Measurements from ENCODE around the gene STING1. TPM values are rescaled to one million over a fixed set of nuclear protein-coding genes. Genes with fewer than 3 reads are reported as not detected.

The STING1 gene
- total and polyA plus RNA-seq, 5 donors from 2014 or later: 131 to 295 (median 170) TPM

- peaks cover 0 to 62% (median 34%) of the 10 kb centered on the region in 4 donors for H3K4me1 Mint-ChIP-seq
- no peaks in the 10 kb centered on the region for H3K27me3 Mint-ChIP-seq
- H3K36me3 Mint-ChIP-seq: no peaks in the 10 kb centered on the region
- DNase-seq: no peak
- no peak for ATAC-seq (ENCODE audit: low read depth in 2 of 2)
- no peak overlapping the region for H3K27ac ChIP-seq (ENCODE audit: insufficient read depth, low read length, poor library complexity, severe bottlenecking)
- H3K27ac Mint-ChIP-seq: peak overlapping the region; percentile 34 to 97 (median 76)
- no peak overlapping the region for H3K4me3 ChIP-seq (ENCODE audit: low read depth, low read length)
- H3K9me3 Mint-ChIP-seq: no peaks in the 10 kb centered on the region
- peak overlapping the region in 3 of 4 donors; percentile 21 to 71 (median 43) for H3K4me3 Mint-ChIP-seq
- H3K27me3 ChIP-seq (ENCODE audit: control insufficient read depth, insufficient read depth, low read length): no peaks in the 10 kb centered on the region
- H3K9me3 ChIP-seq (ENCODE audit: control insufficient read depth in 2 of 2, low read length in 2 of 2): no peaks in the 10 kb centered on the region
- H3K36me3 ChIP-seq (ENCODE audit: control insufficient read depth, insufficient read depth, low read length): no peaks in the 10 kb centered on the region
- H3K4me1 ChIP-seq (ENCODE audit: control insufficient read depth, insufficient read depth, low read length, poor library complexity, severe bottlenecking): peaks cover 39% of the 10 kb centered on the region
Observed at GRCh38 chr5:139460455-139460854, 22.1 kb downstream of the STING1 start.

- Mint-ChIP-seq H3K27me3 (no peaks in the 10 kb centered on the region), H3K4me1 (peaks cover 0 to 72% (median 35%) of the 10 kb centered on the region in 4 donors), H3K4me3 (peak overlapping the region; percentile 40 to 88 (median 72)), H3K9me3 (no peaks in the 10 kb centered on the region), H3K27ac (peak overlapping the region; percentile 91 to 98 (median 97)), H3K36me3 (no peaks in the 10 kb centered on the region)
- peak overlapping the region; percentile 43 for H3K4me3 ChIP-seq (ENCODE audit: low read depth, low read length)
- DNase-seq: peak in 1 of 3 donors; percentile 49
- no peaks in the 10 kb centered on the region for H3K9me3 ChIP-seq (ENCODE audit: control insufficient read depth in 2 of 2, low read length in 2 of 2)
- peak overlapping the region; percentile 87 for H3K27ac ChIP-seq (ENCODE audit: insufficient read depth, low read length, poor library complexity, severe bottlenecking)
- peaks cover 39% of the 10 kb centered on the region for H3K4me1 ChIP-seq (ENCODE audit: control insufficient read depth, insufficient read depth, low read length, poor library complexity, severe bottlenecking)
- H3K36me3 ChIP-seq (ENCODE audit: control insufficient read depth, insufficient read depth, low read length): no peaks in the 10 kb centered on the region
- no peak for ATAC-seq (ENCODE audit: low read depth in 2 of 2)
- no peaks in the 10 kb centered on the region for H3K27me3 ChIP-seq (ENCODE audit: control insufficient read depth, insufficient read depth, low read length)
Observed at GRCh38 chr5:139459451-139459934, 23.1 kb downstream of the STING1 start.

GRCh38 chr5:139458580-139459407 lies 23.8 kb downstream of the STING1 start:
- ATAC-seq (ENCODE audit: low read depth in 2 of 2) (peak; percentile 100), DNase-seq (peak; percentile 67 to 95 (median 85))
- Mint-ChIP-seq H3K27me3 (no peaks in the 10 kb centered on the region), H3K36me3 (no peaks in the 10 kb centered on the region), H3K27ac (peak overlapping the region; percentile 91 to 98 (median 97)), H3K4me3 (peak overlapping the region; percentile 33 to 88 (median 72)), H3K9me3 (no peaks in the 10 kb centered on the region), H3K4me1 (peaks cover 0 to 79% (median 33%) of the 10 kb centered on the region in 4 donors)
- no peaks in the 10 kb centered on the region for H3K27me3 ChIP-seq (ENCODE audit: control insufficient read depth, insufficient read depth, low read length)
- peaks cover 39% of the 10 kb centered on the region for H3K4me1 ChIP-seq (ENCODE audit: control insufficient read depth, insufficient read depth, low read length, poor library complexity, severe bottlenecking)
- H3K9me3 ChIP-seq (ENCODE audit: control insufficient read depth in 2 of 2, low read length in 2 of 2): no peaks in the 10 kb centered on the region
- no peaks in the 10 kb centered on the region for H3K36me3 ChIP-seq (ENCODE audit: control insufficient read depth, insufficient read depth, low read length)
- H3K27ac ChIP-seq (ENCODE audit: insufficient read depth, low read length, poor library complexity, severe bottlenecking): peak overlapping the region; percentile 87
- H3K4me3 ChIP-seq (ENCODE audit: low read depth, low read length): peak overlapping the region; percentile 43

GRCh38 chr5:139457653-139458306 lies 24.8 kb downstream of the STING1 start:
- Histone ChIP-seq H3K27me3 (ENCODE audit: control insufficient read depth, insufficient read depth, low read length) (no peaks in the 10 kb centered on the region), H3K27ac (ENCODE audit: insufficient read depth, low read length, poor library complexity, severe bottlenecking) (peak overlapping the region; percentile 87), H3K36me3 (ENCODE audit: control insufficient read depth, insufficient read depth, low read length) (no peaks in the 10 kb centered on the region), H3K4me1 (ENCODE audit: control insufficient read depth, insufficient read depth, low read length, poor library complexity, severe bottlenecking) (peaks cover 39% of the 10 kb centered on the region), H3K4me3 (ENCODE audit: low read depth, low read length) (no peak overlapping the region), H3K9me3 (ENCODE audit: control insufficient read depth in 2 of 2, low read length in 2 of 2) (no peaks in the 10 kb centered on the region)
- peaks cover 0 to 80% (median 33%) of the 10 kb centered on the region in 4 donors for H3K4me1 Mint-ChIP-seq
- no peak for ATAC-seq (ENCODE audit: low read depth in 2 of 2)
- H3K27me3 Mint-ChIP-seq: no peaks in the 10 kb centered on the region
- H3K27ac Mint-ChIP-seq: peak overlapping the region; percentile 80 to 97 (median 91)
- peak overlapping the region in 2 of 4 donors; percentile 22 to 38 for H3K4me3 Mint-ChIP-seq
- no peak for DNase-seq
- H3K9me3 Mint-ChIP-seq: no peaks in the 10 kb centered on the region
- H3K36me3 Mint-ChIP-seq: no peaks in the 10 kb centered on the region

GRCh38 chr5:139457241-139457640 lies 25.3 kb downstream of the STING1 start:
- no peaks in the 10 kb centered on the region for H3K27me3 Mint-ChIP-seq
- ATAC-seq (ENCODE audit: low read depth in 2 of 2) (no peak), DNase-seq (no peak)
- peaks cover 42% of the 10 kb centered on the region for H3K4me1 ChIP-seq (ENCODE audit: control insufficient read depth, insufficient read depth, low read length, poor library complexity, severe bottlenecking)
- H3K4me3 ChIP-seq (ENCODE audit: low read depth, low read length): no peak overlapping the region
- H3K36me3 Mint-ChIP-seq: no peaks in the 10 kb centered on the region
- peak overlapping the region in 2 of 3 donors; percentile 80 to 97 for H3K27ac Mint-ChIP-seq
- H3K9me3 Mint-ChIP-seq: no peaks in the 10 kb centered on the region
- H3K36me3 ChIP-seq (ENCODE audit: control insufficient read depth, insufficient read depth, low read length): no peaks in the 10 kb centered on the region
- H3K4me1 Mint-ChIP-seq: peaks cover 0 to 79% (median 33%) of the 10 kb centered on the region in 4 donors
- peak overlapping the region in 1 of 4 donors; percentile 43 for H3K4me3 Mint-ChIP-seq
- no peak overlapping the region for H3K27ac ChIP-seq (ENCODE audit: insufficient read depth, low read length, poor library complexity, severe bottlenecking)
- no peaks in the 10 kb centered on the region for H3K27me3 ChIP-seq (ENCODE audit: control insufficient read depth, insufficient read depth, low read length)
- no peaks in the 10 kb centered on the region for H3K9me3 ChIP-seq (ENCODE audit: control insufficient read depth in 2 of 2, low read length in 2 of 2)

- ATAC-seq (ENCODE audit: low read depth in 2 of 2) (no peak), DNase-seq (no peak)
- Mint-ChIP-seq H3K4me1 (peaks cover 0 to 77% (median 32%) of the 10 kb centered on the region in 4 donors), H3K27ac (peak overlapping the region; percentile 12 to 94 (median 80)), H3K27me3 (no peaks in the 10 kb centered on the region), H3K4me3 (peak overlapping the region in 1 of 4 donors; percentile 43), H3K9me3 (no peaks in the 10 kb centered on the region), H3K36me3 (no peaks in the 10 kb centered on the region)
- Histone ChIP-seq H3K4me1 (ENCODE audit: control insufficient read depth, insufficient read depth, low read length, poor library complexity, severe bottlenecking) (peaks cover 47% of the 10 kb centered on the region), H3K27me3 (ENCODE audit: control insufficient read depth, insufficient read depth, low read length) (no peaks in the 10 kb centered on the region), H3K4me3 (ENCODE audit: low read depth, low read length) (no peak overlapping the region), H3K27ac (ENCODE audit: insufficient read depth, low read length, poor library complexity, severe bottlenecking) (no peak overlapping the region), H3K36me3 (ENCODE audit: control insufficient read depth, insufficient read depth, low read length) (no peaks in the 10 kb centered on the region), H3K9me3 (ENCODE audit: control insufficient read depth in 2 of 2, low read length in 2 of 2) (no peaks in the 10 kb centered on the region)
Observed at GRCh38 chr5:139456776-139457175, 25.8 kb downstream of the STING1 start.

GRCh38 chr5:139454568-139455290 lies 27.8 kb downstream of the STING1 start:
- Histone ChIP-seq H3K9me3 (ENCODE audit: control insufficient read depth in 2 of 2, low read length in 2 of 2) (no peaks in the 10 kb centered on the region), H3K4me3 (ENCODE audit: low read depth, low read length) (no peak overlapping the region), H3K27ac (ENCODE audit: insufficient read depth, low read length, poor library complexity, severe bottlenecking) (no peak overlapping the region), H3K36me3 (ENCODE audit: control insufficient read depth, insufficient read depth, low read length) (no peaks in the 10 kb centered on the region), H3K27me3 (ENCODE audit: control insufficient read depth, insufficient read depth, low read length) (no peaks in the 10 kb centered on the region), H3K4me1 (ENCODE audit: control insufficient read depth, insufficient read depth, low read length, poor library complexity, severe bottlenecking) (peaks cover 40% of the 10 kb centered on the region)
- Mint-ChIP-seq H3K4me1 (peaks cover 0 to 57% (median 21%) of the 10 kb centered on the region in 4 donors), H3K27me3 (no peaks in the 10 kb centered on the region), H3K4me3 (peak overlapping the region in 1 of 4 donors; percentile 52), H3K27ac (peak overlapping the region; percentile 35 to 90 (median 79)), H3K9me3 (no peaks in the 10 kb centered on the region), H3K36me3 (no peaks in the 10 kb centered on the region)
- DNase-seq: no peak
- no peak for ATAC-seq (ENCODE audit: low read depth in 2 of 2)

Data from CD4-positive, CD25-positive, alpha-beta regulatory T cell (primary cell).